ENCODE data around the gene PDC.

Gene PDC

DNA sequence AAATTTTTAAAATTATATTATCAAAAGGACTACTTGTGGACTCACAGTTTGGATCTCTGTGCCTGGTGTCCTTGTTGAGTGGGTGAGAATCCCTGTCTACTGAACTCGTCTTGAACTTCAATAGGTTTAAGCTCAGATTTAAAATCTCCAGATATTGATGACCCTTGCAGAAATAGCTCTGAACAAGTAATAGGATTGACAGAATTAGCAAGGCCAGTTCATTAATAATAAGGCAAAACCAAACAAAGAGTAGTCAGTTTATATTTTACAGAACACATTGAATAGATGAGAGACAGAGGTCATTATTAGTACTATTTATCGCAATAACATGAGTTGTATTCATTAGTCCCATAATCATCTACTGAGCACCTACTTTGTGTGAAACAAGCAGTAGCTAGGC is at the start of gene PDC:
PDC (minus strand) TSS at position 101 of the 400 bp plus-strand sequence. CDS start 11,655 bp downstream, outside the sequence.
- no peak for FAIRE-seq

DNA sequence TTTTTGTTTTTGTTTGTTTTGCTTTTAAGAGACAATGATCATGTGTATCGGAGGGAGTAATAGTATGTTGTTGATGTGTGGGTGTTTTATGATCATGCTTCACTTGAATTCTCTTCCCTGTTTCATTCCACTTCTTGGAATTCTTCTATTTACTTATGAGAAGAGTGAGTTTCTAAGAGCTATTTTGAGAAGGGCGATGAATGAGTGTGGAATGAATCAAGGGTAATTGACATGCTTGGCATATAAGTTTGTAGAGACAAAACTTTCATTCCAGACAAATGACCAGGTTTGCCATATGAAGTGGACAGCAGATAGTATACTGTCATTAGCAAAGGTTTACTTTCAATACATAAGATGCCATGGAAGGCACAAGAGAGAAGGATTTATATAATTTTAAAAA is 42.3 kb upstream of the PDC start:
- no peak for FAIRE-seq

DNA sequence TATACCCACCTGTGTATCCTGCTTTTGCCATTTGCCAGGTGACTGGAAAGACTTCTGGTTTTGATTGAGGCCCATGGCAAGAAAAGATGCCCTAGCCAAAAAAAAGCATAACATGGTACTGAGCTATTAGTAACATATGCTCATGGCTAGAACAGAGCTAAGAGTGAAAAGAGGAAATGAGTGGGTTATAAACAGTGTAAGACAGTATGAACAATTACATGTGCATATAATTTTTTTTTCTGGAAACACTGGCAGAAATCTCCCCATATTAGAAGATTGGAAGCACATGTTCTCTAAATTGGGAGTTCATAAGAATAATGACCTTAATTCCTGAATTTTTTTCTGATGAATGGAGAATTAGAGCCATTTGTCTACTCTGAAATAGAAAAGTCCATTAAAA is 41.2 kb upstream of the PDC start:
- no peak for FAIRE-seq

DNA sequence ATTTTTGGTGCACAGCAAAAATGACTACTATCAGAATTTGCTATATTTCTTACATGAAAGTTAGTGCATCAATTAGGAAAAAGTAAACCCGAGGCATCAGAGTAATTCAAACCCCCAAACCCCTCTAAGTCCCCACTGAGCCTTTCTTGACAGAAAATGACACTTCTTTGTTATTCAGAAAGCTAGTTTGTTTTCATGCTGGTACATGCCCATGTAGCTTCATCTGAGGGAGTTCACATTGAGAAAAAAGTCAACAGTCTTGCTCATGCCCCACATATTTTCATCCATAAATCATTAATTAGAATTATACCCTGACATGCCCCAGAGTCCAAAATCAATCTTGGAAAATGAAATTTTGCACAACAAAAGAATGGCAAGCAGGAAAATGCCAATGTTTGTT is 39.9 kb upstream of the PDC start:
- FAIRE-seq: no peak

DNA sequence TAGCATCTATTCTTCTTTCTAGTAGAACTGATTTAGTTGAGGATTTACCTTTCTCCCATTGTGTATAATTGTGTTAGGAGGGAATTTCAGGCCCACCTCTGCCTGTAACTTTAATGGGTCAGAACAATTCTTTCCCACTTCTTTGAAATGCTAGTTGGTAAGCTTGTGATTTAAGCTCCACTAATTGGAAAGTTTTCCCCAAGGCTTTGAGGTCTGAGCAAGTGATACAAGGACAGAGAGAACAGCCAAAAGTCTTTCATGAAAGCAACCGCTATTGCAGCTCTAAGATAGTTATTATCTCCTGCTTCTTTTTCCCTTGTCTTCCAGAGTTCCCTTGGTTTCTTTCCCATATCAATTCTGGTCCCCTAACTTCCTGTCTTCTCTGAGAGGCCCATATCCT is 38.7 kb upstream of the PDC start:
- no peak for FAIRE-seq

DNA sequence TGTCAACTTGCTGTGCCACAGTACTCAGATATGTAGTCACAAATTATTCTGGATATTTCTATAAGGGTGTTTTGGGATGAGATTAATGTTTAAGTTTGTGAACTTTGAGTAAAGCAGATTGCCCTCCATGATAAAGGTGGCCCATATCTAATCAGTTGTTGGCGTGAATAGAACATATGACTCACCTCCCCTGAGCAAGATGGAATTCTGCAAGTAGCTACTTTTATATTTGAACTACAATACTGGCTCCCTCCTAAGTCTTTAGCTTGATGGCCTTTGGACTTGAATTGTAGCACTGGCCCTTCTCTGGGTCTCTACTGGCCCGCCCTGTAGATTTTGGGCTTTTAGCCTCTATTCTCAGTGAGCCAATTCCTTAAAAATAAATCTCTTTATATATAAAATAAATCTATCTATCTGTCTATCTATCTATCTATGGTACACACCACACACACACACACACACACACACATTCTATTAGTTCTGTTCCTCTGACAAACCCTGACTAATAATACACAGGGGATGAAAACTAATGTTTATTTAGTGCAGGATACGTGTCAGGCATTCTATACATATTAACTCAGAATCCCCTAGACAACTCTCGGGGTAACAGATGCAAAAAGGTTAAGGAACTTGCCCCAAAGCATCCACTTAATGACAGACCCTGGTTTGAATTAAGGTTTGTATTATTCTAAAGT is 37.9 kb upstream of the PDC start:
- FAIRE-seq: no peak

DNA sequence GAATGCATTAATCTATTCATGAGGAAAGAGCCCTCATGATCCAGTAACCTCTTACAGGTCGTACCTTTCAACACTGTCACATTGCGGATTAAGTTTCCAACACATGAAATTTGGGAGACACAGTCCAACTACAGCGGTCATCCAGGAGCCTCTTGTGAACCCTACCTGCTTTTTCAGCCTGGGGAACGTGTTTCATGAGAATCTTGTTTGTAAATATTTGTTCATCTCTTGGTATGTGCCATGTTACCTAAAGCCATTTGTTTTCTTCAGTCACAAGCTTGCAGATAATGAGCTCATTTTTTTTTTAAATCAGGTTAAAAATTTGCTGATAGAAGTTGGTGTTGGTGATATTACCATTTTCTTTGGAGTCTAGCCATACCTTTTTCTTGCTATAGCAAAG is 37.2 kb upstream of the PDC start:
- no peak for FAIRE-seq

DNA sequence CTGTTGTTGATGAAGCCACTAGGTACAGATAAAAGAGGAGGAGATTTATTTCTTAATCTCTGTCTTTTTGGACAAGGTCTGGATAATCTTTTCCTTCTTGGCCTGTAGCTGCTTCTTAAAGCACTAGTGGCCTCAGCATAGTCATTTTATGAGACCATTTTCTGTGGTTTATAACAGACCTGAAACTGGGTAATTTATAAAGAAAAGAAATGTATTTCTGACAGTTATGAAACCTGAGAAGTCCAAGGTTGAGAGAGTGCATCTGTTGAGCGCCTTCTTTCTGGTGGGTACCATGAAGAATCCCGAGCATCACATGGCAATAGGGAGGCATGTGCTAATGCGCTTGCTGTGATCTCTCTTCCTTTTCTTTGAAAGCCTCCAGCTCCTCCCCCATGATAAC is 36.7 kb upstream of the PDC start:
- FAIRE-seq: no peak

DNA sequence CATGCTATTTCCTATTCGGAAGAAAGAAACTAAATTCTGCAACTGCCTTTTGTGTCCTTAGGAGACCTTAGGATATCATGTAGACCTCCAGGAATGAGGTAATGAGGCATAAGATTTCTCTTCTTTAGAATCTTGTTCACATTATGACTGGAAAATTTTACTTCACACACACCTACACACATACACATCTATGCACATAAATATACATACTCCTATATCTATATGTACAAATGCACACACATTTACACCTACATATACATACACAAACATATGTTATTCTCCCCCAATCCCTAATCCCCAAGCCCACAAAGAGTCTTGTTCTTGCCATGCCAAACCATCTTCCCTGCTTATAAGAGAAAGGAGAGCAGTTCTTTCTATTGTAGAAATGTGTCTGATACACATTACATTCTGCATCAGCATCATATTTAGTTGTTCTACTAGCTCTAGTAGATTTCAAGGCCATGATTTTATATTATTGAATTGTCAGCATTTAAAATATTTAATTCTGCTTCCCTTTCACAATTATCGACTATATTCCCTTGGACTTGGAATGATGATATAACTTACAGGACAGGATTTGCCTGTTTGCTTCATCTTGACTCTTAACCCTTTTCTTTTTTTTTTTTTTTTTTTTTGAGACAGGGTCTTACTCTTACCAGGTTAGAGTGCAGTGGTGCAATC is 35.4 kb upstream of the PDC start:
- FAIRE-seq: no peak

DNA sequence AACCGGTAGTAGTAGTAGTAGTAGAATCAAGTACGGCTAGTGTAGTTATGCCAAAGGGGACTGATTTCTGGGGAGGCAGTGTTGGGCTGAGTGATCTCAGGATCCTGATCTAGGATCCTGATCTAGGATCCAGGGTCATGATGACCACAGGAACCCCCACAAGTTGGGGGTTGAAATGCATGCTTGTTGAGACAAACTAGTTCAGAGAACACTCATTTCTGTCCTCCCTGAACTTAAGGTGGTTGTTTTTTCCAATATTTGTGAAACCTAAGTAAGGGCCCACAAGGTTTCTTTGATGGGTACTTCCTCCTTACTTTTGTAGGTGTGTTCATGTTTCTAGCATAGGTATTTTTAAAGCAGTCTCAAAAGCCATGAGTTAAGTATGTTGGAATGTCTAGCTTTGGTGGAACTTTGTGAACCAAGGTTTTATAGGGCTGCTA is 33.9 kb upstream of the PDC start:
- no peak for FAIRE-seq

DNA sequence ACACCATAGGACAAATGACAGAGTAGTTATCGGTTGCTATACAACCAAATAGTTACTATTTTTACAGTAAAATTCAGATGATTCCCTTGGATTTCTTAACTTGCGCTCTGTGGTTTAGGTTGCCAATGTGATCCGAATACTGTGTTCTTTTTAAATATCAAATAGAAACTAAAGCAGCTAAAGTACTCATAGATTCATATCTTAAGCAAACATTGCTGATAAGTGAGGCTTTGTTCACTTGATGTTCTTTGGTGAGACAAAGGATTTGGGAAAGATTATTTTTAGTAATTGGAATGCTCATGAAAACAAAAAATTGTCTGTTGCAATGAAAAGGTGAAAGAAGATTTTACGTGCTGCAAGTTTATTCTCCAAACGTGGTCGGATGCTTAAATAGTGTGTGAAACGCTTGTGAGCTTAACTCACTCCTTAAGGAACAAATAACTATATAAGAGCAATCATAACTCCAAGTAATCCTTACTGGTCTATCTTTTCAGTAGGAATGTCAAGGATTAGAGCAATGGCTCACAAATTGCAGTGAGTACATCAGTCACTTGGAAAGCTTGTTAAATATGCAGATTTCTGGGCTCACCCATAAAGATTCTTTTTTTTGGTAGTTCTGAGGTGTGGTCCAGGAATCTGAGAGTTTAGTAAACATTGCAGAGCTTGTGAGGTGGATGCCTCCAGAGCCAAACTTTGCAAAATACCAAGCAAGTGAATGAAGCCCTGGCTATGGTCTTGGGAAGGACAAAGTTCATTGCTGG is 31.8 kb upstream of the PDC start:
- FAIRE-seq: no peak

DNA sequence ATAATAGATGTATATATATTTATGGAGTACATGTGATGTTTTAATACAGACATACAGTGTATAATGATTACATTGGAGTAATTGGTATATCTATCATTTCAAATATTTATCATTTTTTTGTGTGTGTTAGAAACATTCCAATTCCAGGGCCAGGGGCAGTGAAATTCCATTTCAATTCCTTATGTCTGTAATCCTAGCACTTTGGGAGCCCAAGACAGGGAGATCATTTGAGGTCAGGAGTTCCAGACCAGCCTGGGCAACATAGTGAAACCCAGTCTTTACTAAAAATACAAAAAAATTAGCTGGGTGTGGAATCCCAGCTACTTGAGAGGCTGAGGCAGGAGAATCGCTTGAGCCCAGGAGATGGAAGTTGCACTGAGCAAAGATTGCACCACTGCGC is 30.4 kb upstream of the PDC start:
- no peak for FAIRE-seq

DNA sequence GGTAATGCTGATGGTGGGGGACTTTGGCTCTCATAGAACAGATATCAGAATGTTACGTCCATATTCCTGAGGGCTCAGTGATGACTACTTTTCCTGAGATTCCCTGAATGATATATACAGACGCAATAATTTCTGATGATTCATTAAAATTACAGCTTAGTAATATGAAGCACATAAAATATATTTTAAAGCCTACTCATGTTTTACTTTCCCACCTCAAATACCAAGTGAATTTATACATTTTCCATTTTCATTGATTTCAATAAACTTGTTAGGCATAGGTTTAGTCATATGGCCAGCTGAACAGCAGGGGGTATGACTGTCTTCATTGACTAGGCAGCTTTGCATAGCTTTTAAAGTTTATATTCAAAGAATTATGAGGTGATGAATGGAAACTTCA is 26.2 kb upstream of the PDC start:
- FAIRE-seq: no peak

DNA sequence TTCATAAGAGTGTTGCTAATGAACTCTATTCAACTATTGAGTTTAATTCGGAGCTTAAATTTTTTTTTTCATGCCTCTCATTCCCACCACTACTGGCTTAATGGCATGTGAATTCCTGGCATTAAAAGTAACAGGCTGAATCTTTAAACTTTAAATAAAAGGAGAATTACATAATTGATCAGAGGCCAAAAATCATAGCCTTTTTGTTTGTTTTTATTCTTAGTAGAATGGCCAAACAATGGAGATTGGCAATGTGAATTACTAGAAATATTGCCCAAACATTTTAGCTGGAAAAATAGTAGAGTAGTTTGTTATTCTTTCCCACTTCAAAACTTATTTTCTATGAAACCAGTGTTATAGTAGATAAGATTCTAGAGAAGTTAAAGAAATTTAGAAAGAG is 25.1 kb upstream of the PDC start:
- FAIRE-seq: no peak

DNA sequence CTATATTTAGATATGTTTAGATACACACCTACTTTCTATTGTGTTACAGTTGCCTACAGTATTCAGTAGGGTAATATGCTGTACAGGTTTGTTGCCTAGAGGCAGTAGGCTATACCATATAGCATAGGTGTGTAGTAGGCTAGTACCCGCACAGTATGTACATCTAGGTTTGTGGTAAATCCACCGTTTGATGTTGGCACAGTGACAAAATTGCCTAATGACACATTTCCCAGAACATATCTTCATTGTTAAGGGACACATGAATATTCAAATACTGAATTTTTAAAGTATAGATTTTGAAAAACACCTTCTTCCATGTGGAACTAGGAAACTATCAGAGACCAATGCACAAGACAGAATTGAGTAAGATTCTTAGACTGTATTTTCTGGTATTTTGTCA is 22.6 kb upstream of the PDC start:
- FAIRE-seq: no peak

DNA sequence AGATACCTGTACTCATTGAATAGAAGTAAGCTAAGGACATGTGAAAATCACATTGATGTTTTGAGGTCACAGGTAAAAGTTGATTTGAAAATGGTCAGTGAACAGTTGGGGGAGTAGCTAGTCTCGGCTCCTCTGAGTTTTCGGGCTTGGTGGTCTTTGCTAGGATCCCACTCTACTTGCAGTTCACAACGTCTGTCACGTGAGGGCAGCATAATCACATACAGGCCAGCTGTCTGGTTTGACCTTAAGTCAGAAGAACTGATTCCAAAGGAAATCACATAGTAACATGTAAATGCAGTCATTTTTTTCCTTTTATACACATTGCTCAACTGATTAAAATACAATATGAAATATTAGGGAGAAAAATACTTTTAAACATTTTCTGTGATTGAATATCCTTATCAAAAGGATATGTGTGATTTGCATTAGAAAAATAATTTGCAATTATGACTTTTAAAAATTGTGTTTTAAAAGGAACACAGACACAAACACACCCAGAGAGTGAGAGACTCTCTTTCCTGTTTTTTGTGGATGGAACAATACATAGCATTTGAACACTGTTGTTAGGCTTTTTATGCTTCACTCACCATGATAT is 21.8 kb upstream of the PDC start:
- no peak for FAIRE-seq

DNA sequence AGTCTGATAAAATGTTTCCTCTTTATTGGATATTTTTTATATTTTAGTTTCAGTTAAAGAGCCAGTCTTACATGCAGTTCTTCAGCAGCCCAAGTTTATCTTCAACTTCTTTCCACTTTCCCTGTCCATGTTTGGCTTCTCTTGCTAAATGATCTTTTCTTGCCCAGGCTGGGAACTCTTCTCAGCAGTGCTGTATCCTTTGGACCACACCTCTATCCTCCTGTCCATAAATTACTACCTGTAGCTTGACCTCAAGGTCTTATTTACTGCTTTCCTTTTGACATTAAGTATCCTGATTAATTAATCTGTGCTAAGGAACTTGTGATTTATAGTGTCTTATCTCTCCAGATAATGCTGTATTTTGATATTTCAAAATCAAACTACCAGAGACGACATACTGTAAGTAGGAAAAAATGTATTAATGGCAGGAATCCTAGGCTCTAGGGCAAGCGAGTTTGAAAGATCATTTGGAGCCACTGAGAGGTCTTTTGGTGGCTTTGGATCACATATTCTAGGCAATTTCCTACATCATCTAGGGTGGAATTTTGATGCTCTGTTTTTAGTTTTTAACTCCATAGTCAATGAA is 20.5 kb upstream of the PDC start:
- no peak for FAIRE-seq

DNA sequence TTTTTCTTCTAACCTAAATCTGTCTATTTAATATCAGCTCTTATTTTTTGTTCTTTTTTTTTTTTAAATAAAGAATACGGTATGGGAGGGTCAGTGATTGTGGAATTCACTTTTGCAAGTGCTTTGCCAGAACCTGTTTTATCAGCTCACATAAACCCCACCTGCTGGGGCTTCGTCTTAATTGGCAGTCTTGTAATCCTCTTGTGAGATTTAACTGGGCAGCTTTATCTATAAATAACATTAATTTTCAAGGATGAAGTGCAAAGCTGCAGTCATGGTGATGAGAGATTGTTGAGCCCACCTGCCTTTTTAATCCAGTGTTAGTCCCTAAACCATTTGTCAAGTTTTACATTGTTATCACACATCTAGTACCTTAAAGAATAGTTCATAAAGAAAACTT is 18.2 kb upstream of the PDC start:
- no peak for FAIRE-seq

DNA sequence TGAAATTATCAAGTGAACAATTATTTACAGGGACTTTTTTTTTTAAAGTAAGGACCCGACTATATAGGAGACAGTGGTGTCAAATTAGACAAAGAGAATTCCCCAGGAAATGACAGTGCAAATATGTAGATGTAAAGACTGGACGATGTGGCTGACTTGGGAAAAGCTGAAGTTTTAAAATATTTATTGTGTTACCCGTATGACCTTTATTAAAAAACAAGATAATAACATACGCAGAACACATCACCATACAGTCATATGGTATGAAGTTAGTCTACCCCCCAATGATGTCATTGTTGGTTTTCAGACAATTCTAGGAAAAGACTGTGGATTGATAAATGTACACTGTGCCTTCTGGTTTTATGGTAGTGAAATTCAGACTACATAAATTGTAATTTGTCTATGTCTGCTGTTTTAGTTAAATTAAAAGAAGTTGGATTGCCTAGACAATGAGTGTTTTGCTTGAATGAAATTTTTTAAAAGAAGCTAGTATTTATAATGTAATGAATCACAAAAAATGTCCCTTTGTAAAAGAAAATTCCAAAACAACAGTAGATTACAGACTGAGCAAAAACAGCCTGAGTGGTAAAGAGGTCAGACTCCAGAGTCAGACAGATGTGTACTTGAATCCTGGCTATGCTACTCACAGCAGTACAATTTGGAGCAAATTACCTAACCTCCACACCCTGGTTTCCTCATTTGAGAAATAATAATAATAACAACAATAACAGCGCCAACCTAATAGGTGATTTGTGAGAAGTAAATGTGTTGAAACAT is 15.5 kb upstream of the PDC start:
- no peak for FAIRE-seq

DNA sequence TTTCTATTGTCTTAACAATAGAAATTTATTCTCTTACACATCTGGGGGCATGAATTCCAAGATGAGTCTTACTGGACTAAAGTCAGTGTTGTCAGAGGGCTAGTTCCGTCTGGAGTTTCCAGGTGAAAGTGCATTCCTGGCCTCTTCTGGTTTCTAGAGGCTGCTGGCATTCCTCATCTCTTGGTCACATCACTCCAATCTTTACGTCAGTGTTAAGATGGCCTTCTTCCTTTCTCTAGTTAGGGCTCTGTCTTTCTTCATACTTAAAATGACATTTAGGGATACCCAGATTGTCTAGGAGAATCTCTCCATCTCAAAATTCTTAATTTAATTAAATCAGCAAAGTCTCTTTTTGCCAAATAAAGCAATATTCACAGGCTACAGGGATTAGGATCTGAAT is 13.3 kb upstream of the PDC start:
- FAIRE-seq: no peak

DNA sequence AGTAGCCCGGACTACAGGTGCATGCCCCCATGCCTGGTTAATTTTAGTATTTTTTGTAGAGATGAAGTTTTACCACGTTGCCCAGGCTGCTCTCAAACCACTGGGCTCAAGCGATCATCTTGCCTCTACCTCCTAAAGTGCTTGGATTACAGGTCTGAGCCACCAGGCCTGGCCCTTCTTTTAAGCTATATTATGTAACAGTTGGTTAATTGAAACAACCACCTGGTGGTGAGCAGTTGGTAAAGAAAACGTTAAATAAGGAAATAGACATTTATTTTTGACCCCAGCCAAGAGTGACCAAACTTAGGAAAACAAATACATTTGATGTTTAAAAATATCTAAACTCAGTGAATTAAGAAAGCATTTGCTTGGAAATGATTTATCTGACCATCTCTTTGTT is 12.1 kb upstream of the PDC start:
- no peak for FAIRE-seq

DNA sequence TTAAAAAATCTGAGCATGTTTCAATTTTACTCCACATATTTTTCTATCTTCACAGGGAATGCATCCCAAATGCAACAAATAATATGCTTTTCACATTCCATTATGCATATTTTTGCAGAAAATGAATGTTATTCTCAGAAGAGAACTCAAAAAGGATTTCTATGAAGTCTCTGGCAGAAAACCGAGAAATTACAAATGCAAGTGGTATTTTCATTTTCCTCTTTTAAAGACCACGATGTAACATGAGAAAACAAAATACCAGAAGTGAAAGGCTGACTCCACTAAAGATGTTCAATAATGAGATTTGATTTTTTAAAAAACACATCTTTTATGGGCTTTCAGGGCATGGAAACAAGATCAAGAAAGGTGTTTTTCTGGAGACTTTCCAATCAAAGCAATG is 5.0 kb upstream of the PDC start:
- no peak for FAIRE-seq

All from colon (tissue), 2 donors.